ENCODE data around the gene FAM184B.

DNA sequence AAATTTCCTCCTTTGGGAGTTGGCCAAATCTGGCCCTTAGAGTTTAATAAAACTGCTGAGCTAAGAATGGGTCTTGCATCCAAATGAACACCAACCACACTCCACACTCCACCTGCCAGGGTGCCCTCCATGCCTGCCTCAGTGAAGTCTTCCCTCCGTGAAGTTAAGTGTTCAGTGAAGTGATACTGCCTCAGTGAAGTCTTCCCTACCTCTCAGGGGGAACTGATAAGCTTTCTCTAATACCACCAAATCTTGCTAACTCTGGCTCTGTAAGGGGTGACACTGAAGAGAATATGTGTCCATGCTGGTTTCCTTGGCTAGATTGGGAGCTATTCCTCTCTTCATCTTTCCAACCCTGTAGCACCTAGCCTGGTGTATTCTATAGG, 139.0 kb downstream of the FAM184B start:
- TF ChIP-seq POLR2A (IDR thresholded peaks at IDR 0.05): no peak
- TF ChIP-seq, protein P1, sequence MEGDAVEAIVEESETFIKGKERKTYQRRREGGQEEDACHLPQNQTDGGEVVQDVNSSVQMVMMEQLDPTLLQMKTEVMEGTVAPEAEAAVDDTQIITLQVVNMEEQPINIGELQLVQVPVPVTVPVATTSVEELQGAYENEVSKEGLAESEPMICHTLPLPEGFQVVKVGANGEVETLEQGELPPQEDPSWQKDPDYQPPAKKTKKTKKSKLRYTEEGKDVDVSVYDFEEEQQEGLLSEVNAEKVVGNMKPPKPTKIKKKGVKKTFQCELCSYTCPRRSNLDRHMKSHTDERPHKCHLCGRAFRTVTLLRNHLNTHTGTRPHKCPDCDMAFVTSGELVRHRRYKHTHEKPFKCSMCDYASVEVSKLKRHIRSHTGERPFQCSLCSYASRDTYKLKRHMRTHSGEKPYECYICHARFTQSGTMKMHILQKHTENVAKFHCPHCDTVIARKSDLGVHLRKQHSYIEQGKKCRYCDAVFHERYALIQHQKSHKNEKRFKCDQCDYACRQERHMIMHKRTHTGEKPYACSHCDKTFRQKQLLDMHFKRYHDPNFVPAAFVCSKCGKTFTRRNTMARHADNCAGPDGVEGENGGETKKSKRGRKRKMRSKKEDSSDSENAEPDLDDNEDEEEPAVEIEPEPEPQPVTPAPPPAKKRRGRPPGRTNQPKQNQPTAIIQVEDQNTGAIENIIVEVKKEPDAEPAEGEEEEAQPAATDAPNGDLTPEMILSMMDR (IDR thresholded peaks at IDR 0.05): no peak
